BE2C (cell line): ENCODE measurements around the gene SLC2A6.
"Not testable (repeated sequence)": the region's sequence is repeated elsewhere in the genome, so short reads cannot be mapped to it uniquely, and the experiment has no call there.

Experiments
- DNase-seq: peaks from one replicate; pipeline ENCODE4 v3.0.0-alpha.2; 2020
- H3K27me3 ChIP-seq: fragments of 250-450 bp; sonication (Bioruptor Pico); 2 replicates; pipeline ENCODE4 v1.5.1; 2020; ENCODE audit warnings: mild to moderate bottlenecking
- H3K36me3 ChIP-seq: fragments of 250-450 bp; sonication (Bioruptor Pico); 2 replicates; pipeline ENCODE4 v1.5.1; 2020; ENCODE audit warnings: mild to moderate bottlenecking
- H3K4me1 ChIP-seq: fragments of 250-450 bp; sonication (Bioruptor Pico); 2 replicates; pipeline ENCODE4 v1.5.1; 2020
- H3K4me3 ChIP-seq: 2 replicates; pipeline ENCODE4 v1.5.1; 2011; ENCODE audit warnings: low read depth, low read length
- H3K9me3 ChIP-seq: fragments of 250-450 bp; sonication (Bioruptor Pico); 2 replicates; pipeline ENCODE4 v1.5.1; 2020
- CTCF ChIP-seq: IDR thresholded peaks from 2 replicates; pipeline ENCODE4 v1.5.1; 2012; ENCODE audit warnings: mild to moderate bottlenecking, low read depth, low read length

Gene SLC2A6

GRCh38 chr9:133453651-133454050 is 25.2 kb downstream of the SLC2A6 start:
- H3K9me3 ChIP-seq, result no peaks in the 10 kb centered on the region
- no peaks in the 10 kb centered on the region for H3K36me3 ChIP-seq
- H3K4me1 ChIP-seq, result peaks cover 4% of the 10 kb centered on the region
- DNase-seq, result no peak
- no peak for TF ChIP-seq CTCF
- H3K4me3 ChIP-seq, result no peak overlapping the region
- H3K27me3 ChIP-seq, result no peaks in the 10 kb centered on the region

DNA sequence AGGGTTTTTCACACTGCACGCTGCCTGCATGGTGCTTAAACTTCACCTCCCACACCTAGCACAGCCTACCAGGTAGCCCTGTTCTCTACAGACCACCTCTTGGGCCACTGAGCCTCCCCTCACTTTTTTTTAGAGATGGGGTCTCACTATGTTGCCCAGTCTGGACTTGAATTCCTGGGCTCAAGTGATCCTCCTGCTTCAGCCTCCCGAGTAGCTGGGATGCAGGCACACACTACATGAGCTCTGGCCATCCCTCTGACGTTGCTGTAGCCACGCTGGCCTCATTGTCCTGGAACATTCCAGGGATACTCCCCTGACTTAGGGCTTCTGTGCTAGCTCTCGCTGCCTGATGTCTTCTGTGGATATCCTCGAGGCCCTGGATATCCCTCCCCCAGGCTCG is 26.3 kb downstream of the SLC2A6 start:
- H3K36me3 ChIP-seq, result no peaks in the 10 kb centered on the region
- no peak for DNase-seq
- no peaks in the 10 kb centered on the region for H3K27me3 ChIP-seq
- H3K4me1 ChIP-seq, result peaks cover 8% of the 10 kb centered on the region
- TF ChIP-seq CTCF, result no peak
- no peak overlapping the region for H3K4me3 ChIP-seq
- no peaks in the 10 kb centered on the region for H3K9me3 ChIP-seq

DNA sequence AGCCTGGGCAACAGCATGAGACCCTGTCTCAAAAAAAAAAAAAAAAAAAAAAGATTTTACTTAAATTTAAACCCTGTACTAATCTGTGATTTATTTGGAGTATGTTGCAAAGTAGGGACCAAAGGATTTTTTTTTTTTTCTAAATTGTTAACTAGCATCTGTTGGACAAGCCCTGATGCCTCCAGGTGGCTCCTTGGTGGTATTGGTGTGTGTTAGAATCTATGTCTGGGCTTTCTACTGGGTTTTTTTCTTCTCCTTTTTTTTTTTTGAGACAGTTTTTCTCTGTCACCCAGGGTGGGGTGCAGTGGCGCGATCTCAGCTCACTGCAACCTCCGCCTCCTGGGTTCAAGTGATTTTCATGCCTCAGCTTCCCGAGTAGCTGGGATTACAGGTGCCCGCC is 27.0 kb downstream of the SLC2A6 start:
- H3K4me1 ChIP-seq, DNase-seq, H3K4me3 ChIP-seq, H3K36me3 ChIP-seq, H3K9me3 ChIP-seq, H3K27me3 ChIP-seq: not testable (repeated sequence)

DNA sequence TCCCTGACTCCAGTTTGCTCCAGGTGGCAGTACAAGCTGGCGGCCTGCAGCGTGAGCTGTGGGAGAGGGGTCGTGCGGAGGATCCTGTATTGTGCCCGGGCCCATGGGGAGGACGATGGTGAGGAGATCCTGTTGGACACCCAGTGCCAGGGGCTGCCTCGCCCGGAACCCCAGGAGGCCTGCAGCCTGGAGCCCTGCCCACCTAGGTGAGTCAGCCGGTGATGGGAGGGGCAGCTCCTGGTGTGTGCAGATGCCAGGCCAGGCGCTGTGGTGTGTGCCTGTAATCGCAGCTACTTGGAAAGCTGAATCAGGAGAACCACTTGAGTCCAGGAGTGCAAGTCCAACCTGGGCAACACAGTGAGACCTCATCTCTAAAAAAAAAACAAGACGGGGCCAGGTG is 29.1 kb downstream of the SLC2A6 start:
- no peaks in the 10 kb centered on the region for H3K36me3 ChIP-seq
- no peak for TF ChIP-seq CTCF
- no peaks in the 10 kb centered on the region for H3K9me3 ChIP-seq
- H3K4me3 ChIP-seq, result no peak overlapping the region
- no peaks in the 10 kb centered on the region for H3K27me3 ChIP-seq
- DNase-seq, result no peak
- peaks cover 8% of the 10 kb centered on the region for H3K4me1 ChIP-seq

- Histone ChIP-seq H3K27me3 (no peaks in the 10 kb centered on the region), H3K36me3 (no peaks in the 10 kb centered on the region), H3K4me1 (peaks cover 8% of the 10 kb centered on the region), H3K4me3 (no peak overlapping the region), H3K9me3 (no peaks in the 10 kb centered on the region)
- DNase-seq, result peak; percentile 57
- no peak for TF ChIP-seq CTCF
Observed at GRCh38 chr9:133448487-133448972, 30.4 kb downstream of the SLC2A6 start.

DNA sequence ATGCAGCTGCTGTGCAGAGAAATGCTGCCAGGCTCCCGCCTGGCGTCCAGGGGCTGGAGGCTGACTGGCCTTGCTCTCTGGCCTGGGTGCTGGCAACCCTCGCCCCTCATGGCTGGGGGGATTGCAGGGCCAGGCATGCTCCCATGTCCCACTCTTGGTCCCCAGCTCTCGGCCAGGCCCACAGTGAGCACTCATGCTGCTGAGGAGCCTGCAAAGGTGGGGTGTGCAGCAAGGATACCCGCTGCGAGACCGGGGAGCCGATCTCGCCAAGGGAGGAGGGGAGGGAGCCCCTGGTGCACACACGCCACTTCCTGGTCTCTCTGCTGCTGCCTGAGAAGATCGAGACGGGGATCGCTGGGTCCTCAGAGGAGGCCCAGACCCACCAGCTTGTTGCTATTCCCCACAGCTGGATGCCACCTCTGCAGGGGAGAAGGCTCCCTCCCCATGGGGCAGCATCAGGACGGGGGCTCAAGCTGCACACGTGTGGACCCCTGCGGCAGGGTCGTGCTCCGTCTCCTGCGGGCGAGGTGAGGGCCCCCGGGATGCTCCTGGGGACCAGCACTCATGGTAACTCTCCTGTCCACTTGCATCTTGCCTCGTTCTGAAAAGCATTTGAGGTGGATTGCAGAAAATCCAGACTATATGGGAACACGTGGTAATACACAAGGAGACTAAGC is 33.5 kb downstream of the SLC2A6 start:
- H3K4me1 ChIP-seq, result peaks cover 8% of the 10 kb centered on the region

More for the DNA sequence above, 33.5 kb downstream of the SLC2A6 start:
- H3K27me3 ChIP-seq, result no peaks in the 10 kb centered on the region
- H3K36me3 ChIP-seq, result no peaks in the 10 kb centered on the region
- H3K4me3 ChIP-seq, result no peak overlapping the region
- no peak for TF ChIP-seq CTCF
- H3K9me3 ChIP-seq, result no peaks in the 10 kb centered on the region
- DNase-seq, result no peak
